ENCODE measurements around the gene SPTBN1.

Gene SPTBN1

DNA sequence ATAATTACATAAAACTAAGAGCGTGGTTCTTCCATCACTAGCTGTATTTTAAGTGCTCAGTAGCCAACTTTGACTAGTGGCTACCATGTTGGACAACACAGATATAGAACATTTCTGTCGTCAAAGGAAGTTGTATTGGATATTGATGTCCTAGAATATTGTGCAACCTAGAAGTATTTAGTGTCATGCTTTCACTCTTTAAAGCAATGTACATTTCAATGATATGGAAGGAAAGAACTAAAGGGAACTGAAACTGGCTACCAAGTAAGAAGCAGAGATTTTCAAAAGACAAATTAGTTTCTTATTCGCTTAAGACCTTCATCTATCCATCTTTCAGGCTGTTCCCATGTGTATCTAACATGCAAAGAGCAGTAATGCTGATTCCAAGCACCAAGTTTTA is 182.0 kb downstream of the SPTBN1 start:
- no peak for FAIRE-seq

DNA sequence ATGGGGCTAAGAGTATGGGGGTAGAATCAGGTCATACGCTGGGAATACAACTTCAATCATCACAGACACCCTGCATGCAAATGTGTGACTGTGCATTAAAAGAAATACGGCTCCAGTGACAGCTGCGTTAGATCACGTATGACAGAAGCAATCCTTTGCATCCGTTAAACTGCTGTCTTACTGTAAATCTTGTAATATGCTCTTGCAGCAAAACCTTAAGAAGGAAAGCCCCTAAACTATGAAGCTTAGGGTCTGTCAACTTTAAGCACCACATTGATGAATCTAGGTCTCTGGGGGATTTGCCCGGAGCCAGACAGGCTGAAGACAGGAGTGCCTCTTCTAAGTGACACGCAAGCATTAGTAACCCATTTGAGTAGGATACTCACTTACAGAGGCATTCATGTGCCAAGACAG is 182.7 kb downstream of the SPTBN1 start:
- FAIRE-seq: no peak

GRCh38 chr2:54639609-54640008 is 183.5 kb downstream of the SPTBN1 start:
- no peak for FAIRE-seq

- FAIRE-seq: no peak
Observed at GRCh38 chr2:54640834-54641540, 184.9 kb downstream of the SPTBN1 start.

- no peak for FAIRE-seq
Observed at GRCh38 chr2:54641988-54642387, 185.9 kb downstream of the SPTBN1 start.

GRCh38 chr2:54642677-54643430 is 186.7 kb downstream of the SPTBN1 start:
- FAIRE-seq: no peak

- no peak for FAIRE-seq
Observed at GRCh38 chr2:54644236-54644635, 188.1 kb downstream of the SPTBN1 start.

GRCh38 chr2:54646170-54646927 is 190.2 kb downstream of the SPTBN1 start:
- no peak for FAIRE-seq

- FAIRE-seq: no peak
Observed at GRCh38 chr2:54648256-54648655, 192.1 kb downstream of the SPTBN1 start.

DNA sequence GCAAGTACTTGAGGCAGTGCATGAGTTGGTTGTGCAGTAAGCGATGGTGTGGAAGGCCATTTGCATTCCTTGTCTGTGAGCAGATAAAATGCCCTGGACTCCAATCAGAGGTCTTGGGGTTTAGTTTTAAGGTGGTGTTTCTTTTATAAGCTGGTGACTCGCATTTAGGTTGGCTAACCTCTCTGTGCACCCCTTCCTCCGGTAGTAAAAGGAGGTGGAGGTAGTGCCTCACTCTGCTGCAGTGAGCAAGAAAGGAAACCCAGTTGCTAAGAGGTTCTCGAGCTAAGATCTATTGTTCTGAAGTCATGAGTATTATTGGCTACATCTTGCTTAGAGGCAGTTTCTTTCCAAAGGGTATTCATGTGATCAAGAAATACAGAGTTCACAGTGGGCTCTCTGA is 193.1 kb downstream of the SPTBN1 start:
- FAIRE-seq: no peak

DNA sequence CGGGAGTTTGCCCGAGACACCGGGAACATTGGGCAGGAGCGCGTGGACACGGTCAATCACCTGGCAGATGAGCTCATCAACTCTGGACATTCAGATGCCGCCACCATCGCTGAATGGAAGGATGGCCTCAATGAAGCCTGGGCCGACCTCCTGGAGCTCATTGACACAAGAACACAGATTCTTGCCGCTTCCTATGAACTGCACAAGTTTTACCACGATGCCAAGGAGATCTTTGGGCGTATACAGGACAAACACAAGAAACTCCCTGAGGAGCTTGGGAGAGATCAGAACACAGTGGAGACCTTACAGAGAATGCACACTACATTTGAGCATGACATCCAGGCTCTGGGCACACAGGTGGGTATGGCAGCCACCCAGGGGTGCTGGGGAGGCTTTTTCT is 193.5 kb downstream of the SPTBN1 start:
- FAIRE-seq: no peak

DNA sequence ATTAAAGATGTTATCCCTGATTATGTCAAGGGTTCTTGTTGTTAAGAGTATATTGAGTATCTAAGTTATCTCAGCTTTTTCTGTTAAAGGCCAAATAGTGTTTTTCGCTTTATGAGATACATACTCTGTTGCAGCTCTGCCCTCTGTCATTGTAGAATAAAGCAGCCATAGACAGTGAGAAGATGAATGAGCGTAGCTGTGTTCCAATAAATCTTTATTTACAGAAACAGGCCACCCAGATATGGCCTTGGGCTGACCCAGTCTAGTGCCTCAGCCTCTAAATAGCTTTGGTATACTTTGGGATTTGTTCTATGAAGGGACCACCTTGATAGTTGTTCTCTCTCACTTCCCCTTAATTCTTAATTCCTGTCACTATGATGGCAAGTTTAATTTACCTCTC is 194.5 kb downstream of the SPTBN1 start:
- no peak for FAIRE-seq

- no peak for FAIRE-seq
Observed at GRCh38 chr2:54651291-54651690, 195.2 kb downstream of the SPTBN1 start.

GRCh38 chr2:54652540-54652939 is 196.4 kb downstream of the SPTBN1 start:
- no peak for FAIRE-seq

GRCh38 chr2:54653572-54654204 is 197.6 kb downstream of the SPTBN1 start:
- no peak for FAIRE-seq

DNA sequence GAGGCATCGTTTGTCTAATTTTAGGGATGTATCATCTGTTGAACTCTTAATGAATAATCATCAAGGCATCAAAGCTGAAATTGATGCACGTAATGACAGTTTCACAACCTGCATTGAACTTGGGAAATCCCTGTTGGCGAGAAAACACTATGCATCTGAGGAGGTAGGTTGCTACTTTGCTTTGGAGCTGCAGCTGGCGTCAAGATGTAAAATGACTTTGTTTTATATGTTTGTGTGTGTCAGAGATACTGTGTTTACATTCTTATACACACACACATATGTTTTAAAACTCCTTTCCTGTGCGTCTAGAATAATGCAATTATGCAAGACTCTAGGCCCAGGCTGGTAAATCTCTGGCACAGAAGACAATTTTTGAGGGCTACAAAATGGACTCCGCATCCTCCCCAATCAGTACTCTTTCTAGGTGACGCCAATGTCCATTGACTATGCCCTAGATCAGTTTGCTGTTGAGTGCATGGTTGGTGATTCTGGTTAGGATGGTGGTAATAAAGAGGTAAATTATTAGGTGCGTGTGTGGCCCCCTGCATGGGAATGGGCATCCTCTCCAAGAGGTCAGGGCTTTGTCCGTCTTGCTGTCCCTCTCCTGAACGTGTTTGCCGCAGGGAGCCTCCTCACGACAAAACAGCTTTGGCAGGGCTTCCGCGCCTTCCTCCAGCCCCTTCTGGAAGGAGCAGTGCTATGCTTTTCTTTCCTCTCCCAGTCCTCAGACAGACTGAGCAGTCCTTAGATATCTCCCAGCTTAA is 199.1 kb downstream of the SPTBN1 start:
- FAIRE-seq: no peak

- no peak for FAIRE-seq
Observed at GRCh38 chr2:54656863-54657262, 200.7 kb downstream of the SPTBN1 start.

GRCh38 chr2:54657664-54658083 is 201.5 kb downstream of the SPTBN1 start:
- FAIRE-seq: no peak

DNA sequence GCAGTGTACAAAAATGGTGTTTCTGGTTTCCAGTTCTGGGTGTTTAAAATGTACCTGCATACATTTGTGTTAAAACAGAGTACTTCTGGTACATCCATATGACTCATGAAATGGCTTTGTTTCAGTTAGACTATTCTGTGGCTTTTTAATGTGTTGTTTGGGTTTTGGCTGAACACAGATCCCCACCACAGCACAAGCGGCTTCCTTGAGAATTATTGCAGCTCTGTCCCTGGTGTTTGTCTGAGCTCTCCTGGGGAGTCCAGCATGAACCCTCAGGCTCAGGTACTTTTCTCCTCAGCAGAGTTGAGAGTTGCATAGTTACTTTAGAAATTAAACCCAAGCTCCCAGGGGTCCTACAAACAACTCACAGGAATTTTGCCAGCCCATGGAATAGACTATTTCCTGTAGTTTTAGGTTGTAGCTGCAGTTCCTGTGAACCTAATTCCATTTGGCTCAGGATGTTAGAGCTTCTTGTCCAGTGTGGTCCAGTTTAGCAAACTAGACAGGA is 202.5 kb downstream of the SPTBN1 start:
- FAIRE-seq: no peak

DNA sequence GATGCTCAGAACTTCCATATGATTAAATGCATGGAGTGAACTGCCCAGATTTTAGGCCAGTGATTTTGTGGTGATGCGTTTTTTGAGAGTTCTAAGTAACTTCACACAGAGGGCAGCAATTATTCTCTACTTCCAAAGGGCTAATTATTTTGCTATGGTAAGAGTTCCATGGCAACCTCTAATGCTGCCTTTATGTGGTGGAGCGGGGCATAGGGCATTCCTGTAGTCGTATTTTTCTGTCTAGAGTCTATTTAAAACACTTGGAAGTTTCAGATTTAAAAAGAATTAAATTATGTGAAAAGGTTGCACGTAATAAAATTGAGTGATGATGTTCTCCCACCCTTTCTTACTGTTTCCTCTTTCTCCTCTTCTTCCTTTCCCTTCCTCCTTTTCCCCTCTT is 203.4 kb downstream of the SPTBN1 start:
- FAIRE-seq: no peak

DNA sequence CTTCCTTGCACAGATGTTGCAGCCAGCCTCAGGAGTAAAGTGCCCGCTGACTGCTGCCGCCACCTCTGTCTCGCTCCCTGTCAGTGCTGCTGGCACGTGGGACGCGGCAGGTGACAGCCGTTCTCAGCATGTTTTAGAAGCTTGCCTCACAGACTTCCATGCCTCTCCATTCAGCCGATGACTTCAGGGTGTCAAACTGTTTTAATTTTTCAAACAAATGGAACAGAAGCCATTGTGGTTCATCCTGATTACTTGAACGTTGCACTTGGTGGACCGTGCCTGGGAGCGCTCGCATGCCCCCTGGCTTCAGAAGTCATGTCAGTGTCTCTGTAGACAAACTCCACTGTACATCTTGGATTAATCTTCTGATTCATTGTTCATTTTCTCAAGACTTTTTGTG is 204.6 kb downstream of the SPTBN1 start:
- FAIRE-seq: no peak

- FAIRE-seq: no peak
Observed at GRCh38 chr2:54663424-54664030, 207.4 kb downstream of the SPTBN1 start.
